PFSK-1 (cell line): ENCODE measurements around the gene PWWP2B.

Experiments
- FOXP2 ChIP-seq: optimal IDR thresholded peaks from 2 replicates; pipeline ENCODE3; 2011; ENCODE audit warnings: borderline replicate concordance, control low read depth, inconsistent platforms; ENCODE audit not compliant: insufficient read depth; ENCODE audit errors: extremely low read length, extremely low read depth
- POLR2AphosphoS5 ChIP-seq: IDR thresholded peaks from 2 replicates; pipeline ENCODE4 v1.6.1; 2012; ENCODE audit warnings: low read depth, mild to moderate bottlenecking, control low read depth, low read length, moderate library complexity
- REST ChIP-seq, 2 experiments: IDR thresholded peaks; 2 replicates each; pipeline versions ENCODE4 v1.6.1 to v1.8.0; 2011 to 2012; ENCODE audit warnings: low read depth in 2 of 2, low read length in 2 of 2, control low read depth in 1 of 2, inconsistent platforms in 1 of 2, mild to moderate bottlenecking in 1 of 2, moderate library complexity in 1 of 2; ENCODE audit not compliant: insufficient read depth in 1 of 2
- SIN3A ChIP-seq: IDR thresholded peaks from 2 replicates; pipeline ENCODE4 v1.6.1; 2012; ENCODE audit warnings: mild to moderate bottlenecking, low read length, moderate library complexity, borderline replicate concordance; ENCODE audit not compliant: insufficient read depth
- TAF1 ChIP-seq: IDR thresholded peaks from 2 replicates; pipeline ENCODE4 v1.6.1; 2012; ENCODE audit warnings: low read length, control low read depth, borderline replicate concordance; ENCODE audit not compliant: insufficient read depth

The PWWP2B gene

GRCh38 chr10:132450466-132450824 is 53.4 kb downstream of the PWWP2B start:
- TF ChIP-seq SIN3A, result no peak
- no peak for TF ChIP-seq REST (IDR thresholded peaks at IDR 0.05; ENCODE audit: insufficient read depth in 1 of 2, low read depth in 2 of 2, low read length in 2 of 2)
- TF ChIP-seq POLR2AphosphoS5, result no peak
- TF ChIP-seq FOXP2, result no peak
- TF ChIP-seq TAF1, result no peak

- TF ChIP-seq TAF1, result no peak
- TF ChIP-seq REST (IDR thresholded peaks at IDR 0.05; ENCODE audit: insufficient read depth in 1 of 2, low read depth in 2 of 2, low read length in 2 of 2), result no peak
- no peak for TF ChIP-seq POLR2AphosphoS5
- no peak for TF ChIP-seq SIN3A
- no peak for TF ChIP-seq FOXP2
Measured at GRCh38 chr10:132450825-132451505, 54.0 kb downstream of the PWWP2B start.

GRCh38 chr10:132451506-132452215 is 54.7 kb downstream of the PWWP2B start:
- no peak for TF ChIP-seq FOXP2
- no peak for TF ChIP-seq TAF1
- TF ChIP-seq SIN3A, result no peak
- TF ChIP-seq POLR2AphosphoS5, result no peak
- TF ChIP-seq REST (IDR thresholded peaks at IDR 0.05; ENCODE audit: insufficient read depth in 1 of 2, low read depth in 2 of 2, low read length in 2 of 2), result no peak

GRCh38 chr10:132452216-132452650 is 55.2 kb downstream of the PWWP2B start:
- TF ChIP-seq REST (IDR thresholded peaks at IDR 0.05; ENCODE audit: insufficient read depth in 1 of 2, low read depth in 2 of 2, low read length in 2 of 2) (no peak), FOXP2 (no peak), TAF1 (no peak), POLR2AphosphoS5 (no peak), SIN3A (no peak)
